Coronary artery (tissue), 2 donors: Measurements from ENCODE around the gene TLX3.
A peak's percentile ranks its signal among the peaks of the same experiment; 100 is the strongest.

ENCODE experiments used
- DNase-seq: peaks from one replicate; pipeline ENCODE4 v3.0.0-alpha.2; 2017; ENCODE audit warnings: low spot score
- H3K27ac ChIP-seq, 2 donors: fragments of 200-600 bp; sonication (generic); one replicate each; pipeline ENCODE4 v1.5.1; 2016 to 2019
- H3K4me3 ChIP-seq: fragments of 200-600 bp; sonication (generic); 2 replicates; pipeline ENCODE4 v1.5.1; 2016; ENCODE audit warnings: mild to moderate bottlenecking, moderate library complexity
- TF ChIP-seq, protein P1 (sequence below): fragments of 200-600 bp; sonication (generic); IDR thresholded peaks from one replicate; pipeline ENCODE4 v1.5.1; 2019; ENCODE audit warnings: antibody characterized with exemption

TLX3 gene

DNA sequence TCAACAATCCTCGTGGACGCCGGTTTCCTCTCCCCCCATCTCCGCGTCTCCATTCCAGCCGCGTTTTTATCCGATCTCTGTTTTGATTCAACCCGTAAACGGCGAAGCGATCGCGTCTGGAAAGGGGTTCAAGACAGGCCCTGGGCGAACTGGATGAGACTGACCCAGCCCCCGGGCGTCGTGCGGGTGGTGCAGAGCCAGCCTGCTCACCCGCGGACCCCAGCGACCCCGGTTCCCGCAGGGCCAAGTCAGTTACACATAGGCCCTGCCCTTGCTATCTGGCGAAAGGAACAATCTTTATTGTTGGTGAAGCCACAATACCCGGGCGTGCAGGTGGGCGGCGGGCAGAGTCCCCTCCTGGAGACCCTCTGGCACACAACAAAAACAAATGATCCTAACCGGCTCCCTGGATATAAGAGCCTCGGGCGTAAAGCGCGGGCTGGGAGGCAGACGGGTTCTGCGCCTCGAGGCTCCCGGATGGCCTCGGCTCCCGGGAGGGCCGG, 1.8 kb downstream of the TLX3 start:
- TF ChIP-seq, protein P1, sequence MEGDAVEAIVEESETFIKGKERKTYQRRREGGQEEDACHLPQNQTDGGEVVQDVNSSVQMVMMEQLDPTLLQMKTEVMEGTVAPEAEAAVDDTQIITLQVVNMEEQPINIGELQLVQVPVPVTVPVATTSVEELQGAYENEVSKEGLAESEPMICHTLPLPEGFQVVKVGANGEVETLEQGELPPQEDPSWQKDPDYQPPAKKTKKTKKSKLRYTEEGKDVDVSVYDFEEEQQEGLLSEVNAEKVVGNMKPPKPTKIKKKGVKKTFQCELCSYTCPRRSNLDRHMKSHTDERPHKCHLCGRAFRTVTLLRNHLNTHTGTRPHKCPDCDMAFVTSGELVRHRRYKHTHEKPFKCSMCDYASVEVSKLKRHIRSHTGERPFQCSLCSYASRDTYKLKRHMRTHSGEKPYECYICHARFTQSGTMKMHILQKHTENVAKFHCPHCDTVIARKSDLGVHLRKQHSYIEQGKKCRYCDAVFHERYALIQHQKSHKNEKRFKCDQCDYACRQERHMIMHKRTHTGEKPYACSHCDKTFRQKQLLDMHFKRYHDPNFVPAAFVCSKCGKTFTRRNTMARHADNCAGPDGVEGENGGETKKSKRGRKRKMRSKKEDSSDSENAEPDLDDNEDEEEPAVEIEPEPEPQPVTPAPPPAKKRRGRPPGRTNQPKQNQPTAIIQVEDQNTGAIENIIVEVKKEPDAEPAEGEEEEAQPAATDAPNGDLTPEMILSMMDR = no peak
- H3K4me3 ChIP-seq = peak overlapping the region; percentile 56
- peak; percentile 61 for DNase-seq

DNA sequence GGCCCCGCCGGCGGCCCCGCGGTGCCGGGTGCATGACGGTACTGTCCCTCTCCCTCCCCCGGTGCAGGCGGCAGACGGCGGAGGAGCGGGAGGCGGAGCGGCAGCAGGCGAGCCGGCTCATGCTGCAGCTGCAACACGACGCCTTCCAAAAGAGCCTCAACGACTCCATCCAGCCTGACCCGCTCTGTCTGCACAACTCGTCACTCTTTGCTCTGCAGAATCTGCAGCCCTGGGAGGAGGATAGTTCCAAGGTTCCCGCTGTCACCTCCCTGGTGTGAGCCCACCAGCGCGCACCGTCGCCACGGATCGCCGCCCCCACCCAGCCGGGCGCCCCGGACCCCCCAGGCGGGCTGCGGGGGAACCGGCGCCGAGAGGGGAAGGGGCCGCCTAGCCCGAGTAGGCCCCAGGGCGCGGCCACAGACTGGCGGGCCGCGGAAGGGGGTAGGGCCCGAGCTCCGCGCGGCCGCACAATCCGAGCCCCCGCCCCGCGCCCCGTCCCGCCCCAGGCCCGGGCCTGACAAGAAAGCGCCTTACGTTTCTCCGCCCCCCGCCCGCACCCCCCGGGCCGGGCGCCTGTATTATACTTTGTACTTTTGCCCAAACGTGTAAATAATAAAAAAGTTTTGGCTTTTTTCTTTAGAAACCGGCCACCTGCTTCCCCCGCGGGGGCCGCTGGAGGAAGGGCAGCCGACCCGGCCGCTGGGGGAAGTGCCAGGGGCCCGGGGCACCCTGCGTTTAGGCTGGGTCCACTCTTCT, 2.5 kb downstream of the TLX3 start:
- TF ChIP-seq, protein P1 = no peak
- Histone ChIP-seq H3K27ac (no peak overlapping the region), H3K4me3 (peak overlapping the region; percentile 56)
- no peak for DNase-seq

More for the DNA sequence above, 1.8 kb downstream of the TLX3 start:
- no peak overlapping the region for H3K27ac ChIP-seq

DNA sequence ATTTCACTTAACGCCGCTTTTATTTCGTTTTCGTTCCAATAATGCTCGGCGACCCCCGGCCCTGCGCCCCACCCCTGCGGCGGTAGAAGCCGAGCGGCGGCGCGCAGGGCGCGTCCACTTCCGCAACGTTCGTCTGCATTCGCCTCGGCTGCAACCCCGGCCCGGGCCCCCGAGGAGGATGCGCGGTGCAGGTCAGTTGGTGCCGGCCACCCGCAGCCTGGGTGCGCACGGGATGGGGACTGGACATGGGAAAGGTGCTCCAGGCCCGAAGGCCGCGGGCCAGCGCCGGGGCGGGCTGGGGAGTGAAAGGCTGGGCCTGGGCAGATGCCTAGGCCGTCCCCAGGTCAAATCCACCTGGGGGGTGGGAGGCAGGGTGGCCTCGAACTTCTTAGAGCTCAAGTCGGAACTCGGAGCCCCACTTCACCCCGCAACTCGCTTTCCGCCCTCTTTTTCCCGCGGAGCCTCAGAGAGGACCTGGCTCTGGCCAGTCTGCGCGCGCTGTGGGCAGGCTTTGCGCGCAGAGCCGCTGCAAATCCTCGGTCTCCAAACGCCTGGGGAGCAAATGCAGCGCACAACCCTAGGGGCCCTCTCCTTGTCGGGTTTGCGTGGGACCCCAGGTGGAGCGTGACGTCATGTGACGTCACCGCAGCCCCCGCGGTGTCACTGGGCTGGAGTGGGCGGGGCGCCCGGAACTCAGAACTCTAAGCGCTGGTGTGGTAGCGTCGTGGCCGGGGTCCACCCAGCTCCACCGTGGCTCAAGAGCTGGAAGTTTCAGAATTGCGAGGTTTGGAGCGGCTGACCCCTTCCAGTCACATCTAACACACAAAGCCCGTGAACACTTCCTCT, 3.3 kb downstream of the TLX3 start:
- Histone ChIP-seq H3K4me3 (peak overlapping the region; percentile 56), H3K27ac (no peak overlapping the region)
- no peak for DNase-seq
- TF ChIP-seq, protein P1 = no peak

DNA sequence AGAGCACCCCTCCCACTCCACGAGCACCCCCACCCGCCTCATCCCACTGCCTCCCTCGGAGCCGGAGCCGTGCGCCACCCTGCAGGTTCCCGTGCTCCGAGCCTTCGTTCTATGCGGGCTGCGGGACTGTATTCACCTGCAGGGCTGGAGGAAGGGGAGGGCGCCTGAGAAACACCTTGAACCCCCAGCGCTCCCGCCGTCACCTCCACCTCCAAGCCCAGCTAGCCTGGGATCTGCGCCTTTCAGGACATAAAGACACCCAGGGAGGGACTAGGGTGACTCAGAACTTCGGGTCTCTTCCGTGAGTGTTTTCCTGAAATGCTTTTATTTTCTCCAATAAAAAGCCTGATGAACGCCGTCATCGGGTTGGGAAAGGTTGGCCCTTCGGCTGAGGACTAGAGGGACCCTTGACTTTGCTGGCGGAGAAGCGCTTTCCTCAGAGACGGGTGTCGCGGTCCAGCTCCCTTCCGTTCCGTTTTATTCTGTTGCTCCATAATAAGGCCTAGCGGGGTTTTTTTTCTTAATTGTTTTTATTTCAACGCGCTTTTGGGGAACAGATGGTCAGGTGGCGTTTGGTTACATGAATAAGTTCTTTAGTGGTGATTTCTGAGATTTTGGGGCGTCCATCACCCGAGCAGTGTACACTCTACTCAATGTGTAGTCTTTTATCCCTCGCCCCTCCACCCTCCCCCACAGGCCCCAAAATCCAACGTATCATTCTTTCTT, 4.6 kb downstream of the TLX3 start:
- no peak overlapping the region for H3K27ac ChIP-seq
- no peak overlapping the region for H3K4me3 ChIP-seq
- DNase-seq = peak; percentile 43
- TF ChIP-seq, protein P1 = no peak

DNA sequence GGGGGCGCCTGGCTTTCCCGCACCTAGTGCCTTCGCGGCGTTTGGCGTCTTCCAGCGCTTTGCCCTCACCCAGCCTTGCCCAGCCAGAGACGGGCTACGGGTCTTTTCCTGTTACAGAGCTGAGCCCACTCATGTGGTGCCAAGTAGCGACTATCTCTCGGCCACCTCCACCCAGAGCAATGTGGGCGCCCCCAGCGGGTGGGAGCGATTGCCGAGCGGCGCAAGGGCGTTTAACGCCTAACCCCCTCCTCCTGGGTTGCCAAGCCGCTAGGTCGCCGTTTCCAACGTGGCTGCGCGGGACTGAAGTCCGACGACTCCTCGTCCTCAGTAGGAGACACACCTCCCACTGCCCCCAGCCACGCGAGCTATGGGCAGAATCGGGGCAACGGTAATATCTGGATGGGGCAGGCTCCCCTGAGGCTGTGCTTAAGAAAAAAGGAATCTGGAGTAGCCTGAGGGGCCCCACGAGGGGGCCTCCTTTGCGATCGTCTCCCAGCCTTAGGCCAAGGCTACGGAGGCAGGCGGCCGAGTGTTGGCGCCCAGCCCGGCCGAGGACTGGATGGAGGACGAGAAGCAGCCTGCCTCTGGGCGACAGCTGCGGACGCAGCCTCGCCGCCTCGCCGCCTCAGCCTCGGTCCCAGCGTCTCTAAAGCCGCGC, 5.8 kb downstream of the TLX3 start:
- H3K27ac ChIP-seq = no peak overlapping the region
- H3K4me3 ChIP-seq = peak overlapping the region; percentile 65
- DNase-seq = peak; percentile 33
- TF ChIP-seq, protein P1 = no peak

DNA sequence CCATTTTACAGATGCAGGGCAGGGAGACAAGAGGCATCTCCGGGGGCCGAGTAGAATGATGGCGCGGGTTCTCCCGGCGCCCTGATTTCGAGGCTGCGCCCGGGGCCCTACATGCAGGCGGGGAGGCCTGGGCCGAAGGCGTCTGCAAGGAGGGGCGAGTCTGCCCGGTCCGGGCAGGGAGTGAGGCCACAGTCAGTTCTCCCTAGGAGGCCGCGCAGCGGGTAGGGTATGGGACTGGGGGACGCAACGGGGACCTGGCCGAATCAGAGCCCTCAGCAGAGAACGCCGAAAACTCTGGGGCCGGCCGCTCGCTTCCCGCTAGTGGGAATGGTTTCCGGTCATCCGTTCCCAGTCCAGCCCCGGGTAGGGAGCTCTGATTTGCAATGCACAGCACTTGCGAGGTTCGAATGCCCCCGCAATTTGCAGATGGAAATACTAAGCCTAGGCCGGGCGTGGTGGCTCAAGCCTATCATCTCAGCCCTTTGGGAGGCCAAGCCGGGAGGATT, 6.4 kb downstream of the TLX3 start:
- TF ChIP-seq, protein P1 = no peak
- no peak overlapping the region for H3K27ac ChIP-seq
- H3K4me3 ChIP-seq = peak overlapping the region; percentile 65
- DNase-seq = peak; percentile 55
